ENCODE data around the gene KIFAP3. TPM values are rescaled to one million over a fixed set of nuclear protein-coding genes. Genes with fewer than 3 reads are reported as not detected.
A peak's percentile ranks its signal among the peaks of the same experiment; 100 is the strongest.
"Not testable (repeated sequence)": the region's sequence is repeated elsewhere in the genome, so short reads cannot be mapped to it uniquely, and the experiment has no call there.

The KIFAP3 gene
- total and polyA plus RNA-seq, 2 experiments from 2014 or later, result 60.6 to 75.8 TPM

- TF ChIP-seq, protein P1, sequence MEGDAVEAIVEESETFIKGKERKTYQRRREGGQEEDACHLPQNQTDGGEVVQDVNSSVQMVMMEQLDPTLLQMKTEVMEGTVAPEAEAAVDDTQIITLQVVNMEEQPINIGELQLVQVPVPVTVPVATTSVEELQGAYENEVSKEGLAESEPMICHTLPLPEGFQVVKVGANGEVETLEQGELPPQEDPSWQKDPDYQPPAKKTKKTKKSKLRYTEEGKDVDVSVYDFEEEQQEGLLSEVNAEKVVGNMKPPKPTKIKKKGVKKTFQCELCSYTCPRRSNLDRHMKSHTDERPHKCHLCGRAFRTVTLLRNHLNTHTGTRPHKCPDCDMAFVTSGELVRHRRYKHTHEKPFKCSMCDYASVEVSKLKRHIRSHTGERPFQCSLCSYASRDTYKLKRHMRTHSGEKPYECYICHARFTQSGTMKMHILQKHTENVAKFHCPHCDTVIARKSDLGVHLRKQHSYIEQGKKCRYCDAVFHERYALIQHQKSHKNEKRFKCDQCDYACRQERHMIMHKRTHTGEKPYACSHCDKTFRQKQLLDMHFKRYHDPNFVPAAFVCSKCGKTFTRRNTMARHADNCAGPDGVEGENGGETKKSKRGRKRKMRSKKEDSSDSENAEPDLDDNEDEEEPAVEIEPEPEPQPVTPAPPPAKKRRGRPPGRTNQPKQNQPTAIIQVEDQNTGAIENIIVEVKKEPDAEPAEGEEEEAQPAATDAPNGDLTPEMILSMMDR (IDR thresholded peaks at IDR 0.05; ENCODE audit: low read depth, low read length), result no peak
- H3K4me3 ChIP-seq, result no peak overlapping the region
- no peaks in the 10 kb centered on the region for H3K36me3 ChIP-seq
- peaks cover 42% of the 10 kb centered on the region for H3K4me1 ChIP-seq (ENCODE audit: low read depth)
- DNase-seq (ENCODE audit: low read depth in 1 of 2, low spot score in 1 of 2), result no peak
- H3K27me3 ChIP-seq, result no peaks in the 10 kb centered on the region
- no peaks in the 10 kb centered on the region for H3K9me3 ChIP-seq (ENCODE audit: low read depth)
- H3K27ac ChIP-seq, result no peak overlapping the region
These were observed 5.6 kb downstream of the KIFAP3 start for GRCh38 chr1:170068923-170069322.

- H3K36me3 ChIP-seq, result no peaks in the 10 kb centered on the region
- TF ChIP-seq, protein P1 (IDR thresholded peaks at IDR 0.05; ENCODE audit: low read depth, low read length), result no peak
- H3K27me3 ChIP-seq, result no peaks in the 10 kb centered on the region
- peak; percentile 20 to 25 for DNase-seq (ENCODE audit: low read depth in 1 of 2, low spot score in 1 of 2)
- peak overlapping the region; percentile 2 for H3K4me3 ChIP-seq
- peaks cover 29% of the 10 kb centered on the region for H3K4me1 ChIP-seq (ENCODE audit: low read depth)
- peak overlapping the region; percentile 92 for H3K27ac ChIP-seq
- no peaks in the 10 kb centered on the region for H3K9me3 ChIP-seq (ENCODE audit: low read depth)
These were observed 7.2 kb downstream of the KIFAP3 start for GRCh38 chr1:170067253-170067819.

GRCh38 chr1:170064821-170065220 lies 9.7 kb downstream of the KIFAP3 start:
- Histone ChIP-seq H3K4me3 (no peak overlapping the region), H3K9me3 (ENCODE audit: low read depth) (no peaks in the 10 kb centered on the region)

GRCh38 chr1:170063109-170063826 lies 11.2 kb downstream of the KIFAP3 start:
- no peaks in the 10 kb centered on the region for H3K36me3 ChIP-seq
- H3K27ac ChIP-seq, result no peak overlapping the region
- DNase-seq (ENCODE audit: low read depth in 1 of 2, low spot score in 1 of 2), result no peak
- no peaks in the 10 kb centered on the region for H3K9me3 ChIP-seq (ENCODE audit: low read depth)
- H3K4me3 ChIP-seq, result no peak overlapping the region
- no peaks in the 10 kb centered on the region for H3K27me3 ChIP-seq
- H3K4me1 ChIP-seq (ENCODE audit: low read depth), result peaks cover 20% of the 10 kb centered on the region
- TF ChIP-seq, protein P1 (IDR thresholded peaks at IDR 0.05; ENCODE audit: low read depth, low read length), result no peak

More at GRCh38 chr1:170064821-170065220, 9.7 kb downstream of the KIFAP3 start:
- TF ChIP-seq, protein P1 (IDR thresholded peaks at IDR 0.05; ENCODE audit: low read depth, low read length), result no peak
- H3K4me1 ChIP-seq (ENCODE audit: low read depth), result peaks cover 26% of the 10 kb centered on the region
- no peaks in the 10 kb centered on the region for H3K27me3 ChIP-seq
- no peaks in the 10 kb centered on the region for H3K36me3 ChIP-seq
- DNase-seq (ENCODE audit: low read depth in 1 of 2, low spot score in 1 of 2), result no peak
- H3K27ac ChIP-seq, result no peak overlapping the region

DNA sequence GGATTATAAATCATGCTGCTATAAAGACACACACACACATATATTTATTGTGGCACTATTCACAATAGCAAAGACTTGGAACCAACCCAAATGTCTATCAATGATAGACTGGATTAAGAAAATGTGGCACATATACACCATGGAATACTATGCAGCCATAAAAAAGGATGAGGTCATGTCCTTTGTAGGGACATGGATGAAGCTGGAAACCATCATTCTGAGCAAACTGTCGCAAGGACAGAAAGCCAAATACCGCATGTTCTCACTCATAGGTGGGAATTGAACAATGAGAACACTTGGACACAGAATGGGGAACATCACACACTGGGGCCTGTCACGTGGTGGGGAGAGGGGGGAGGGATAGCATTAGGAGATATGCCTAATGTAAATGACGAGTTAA lies 12.8 kb downstream of the KIFAP3 start:
- not testable (repeated sequence) for H3K9me3 ChIP-seq (ENCODE audit: low read depth); DNase-seq (ENCODE audit: low read depth in 1 of 2, low spot score in 1 of 2); H3K4me1 ChIP-seq (ENCODE audit: low read depth); H3K36me3 ChIP-seq; H3K4me3 ChIP-seq; H3K27me3 ChIP-seq; H3K27ac ChIP-seq

DNA sequence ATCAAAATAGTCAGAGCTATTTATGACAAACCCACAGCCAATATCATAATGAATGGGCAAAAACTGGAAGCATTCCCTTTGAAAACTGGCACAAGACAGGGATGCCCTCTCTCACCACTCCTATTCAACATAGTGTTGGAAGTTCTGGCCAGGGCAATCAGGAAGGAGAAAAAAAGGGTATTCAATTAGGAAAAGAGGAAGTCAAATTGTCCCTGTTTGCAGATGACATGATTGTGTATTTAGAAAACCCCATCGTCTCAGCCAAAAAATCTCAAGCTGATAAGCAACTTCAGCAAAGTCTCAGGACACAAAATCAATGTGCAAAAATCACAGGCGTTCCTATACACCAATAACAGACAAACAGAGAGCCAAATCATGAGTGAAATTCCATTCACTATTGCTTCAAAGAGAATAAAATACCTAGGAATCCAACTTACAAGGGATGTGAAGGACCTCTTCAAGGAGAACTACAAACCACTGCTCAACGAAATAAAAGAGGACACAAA lies 14.4 kb downstream of the KIFAP3 start:
- H3K4me1 ChIP-seq (ENCODE audit: low read depth); H3K9me3 ChIP-seq (ENCODE audit: low read depth); H3K27me3 ChIP-seq; H3K27ac ChIP-seq; H3K36me3 ChIP-seq; H3K4me3 ChIP-seq; DNase-seq (ENCODE audit: low read depth in 1 of 2, low spot score in 1 of 2): not testable (repeated sequence)
